HepG2 (cell line): ENCODE data around the gene TMEM196. TPM values are rescaled to one million over a fixed set of nuclear protein-coding genes. Genes with fewer than 3 reads are reported as not detected.
A peak's percentile ranks its signal among the peaks of the same experiment; 100 is the strongest.

Experiments
- ATAC-seq: fragments of 200-7000 bp; cut with Tn5 transposase; 3 replicates; pipeline ENCODE4 v1.9.1; 2020; ENCODE audit warnings: mild to moderate bottlenecking, moderate library complexity
- BruUV-seq: library from RNA; stranded (reverse); fragments of 400-500 nt; replicated peaks from 2 replicates; lab custom pipeline; 2021; lab: Mats Ljungman, UMichigan
- CTCF ChIA-PET: fragments of 300-600 bp; formaldehyde crosslinking; extraction: SDS; loops from one replicate; lab custom pipeline; 2021; ENCODE audit warnings: low total read pairs, inconsistent platforms, low intra/inter-chr PET ratio; lab: Yijun Ruan, JAX
- POLR2A ChIA-PET: fragments of 350-600 bp; sonication (Branson Sonifier 250); formaldehyde crosslinking; loops from one replicate; lab custom pipeline; 2020; ENCODE audit warnings: antibody characterized with exemption, inconsistent platforms; lab: Yijun Ruan, JAX
- DNase-seq: peaks from one replicate; pipeline ENCODE4 v3.0.0-alpha.2; 2015; ENCODE audit warnings: low spot score
- FAIRE-seq: peaks from 3 replicates; lab custom pipeline; 2011; peaks lifted over from hg19 to GRCh38; lab: Jason Lieb, UNC
- H2AFZ ChIP-seq: one replicate; pipeline ENCODE4 v1.6.1; 2011; ENCODE audit warnings: low read length, inconsistent platforms
- H3K27ac ChIP-seq: fragments of 300-600 bp; 3 replicates; pipeline ENCODE4 v1.8.0; 2011; ENCODE audit warnings: mixed run types, mild to moderate bottlenecking, mixed read lengths, low read length, inconsistent platforms; ENCODE audit not compliant: insufficient read depth; ENCODE audit errors: extremely low read length
- H3K27me3 ChIP-seq, 2 experiments: fragments of 200-600 bp in 1 of 2; 2 replicates in 1 of 2; 3 replicates in 1 of 2; pipeline versions ENCODE4 v1.6.0 to v1.8.0; 2011; ENCODE audit warnings: low read length in 2 of 2, mild to moderate bottlenecking in 2 of 2, moderate library complexity in 2 of 2, inconsistent platforms in 1 of 2; ENCODE audit not compliant: insufficient read depth in 2 of 2, control insufficient read depth in 1 of 2
- H3K36me3 ChIP-seq, 2 experiments: fragments of 200-600 bp in 1 of 2; replicated peaks in 1 of 2; 2 replicates in 1 of 2; 3 replicates in 1 of 2; pipeline versions ENCODE4 v1.5.1 to v1.8.0; 2011; ENCODE audit warnings: low read length in 2 of 2, inconsistent platforms in 1 of 2; ENCODE audit not compliant: insufficient read depth in 2 of 2, control insufficient read depth in 1 of 2
- H3K4me1 ChIP-seq: 2 replicates; pipeline ENCODE4 v1.5.1; 2012; ENCODE audit warnings: low read length, inconsistent platforms; ENCODE audit not compliant: insufficient read depth
- H3K4me2 ChIP-seq: 2 replicates; pipeline ENCODE4 v1.6.0; 2011; ENCODE audit warnings: low read depth, low read length, inconsistent platforms
- H3K4me3 ChIP-seq, 3 experiments: fragments of 200-600 bp in 1 of 3; sonication (generic), shearing (Covaris generic) in 1 of 3; replicated peaks in 1 of 3; 2 replicates each; pipeline ENCODE4 v1.5.1; 2011 to 2016; ENCODE audit warnings: low read length in 3 of 3, inconsistent platforms in 2 of 3, low read depth in 2 of 3, mild to moderate bottlenecking in 2 of 3, control low read depth in 1 of 3, mixed read lengths in 1 of 3; ENCODE audit not compliant: insufficient read depth in 1 of 3
- H3K79me2 ChIP-seq: one replicate; pipeline ENCODE4 v1.6.1; 2011; ENCODE audit warnings: low read length, inconsistent platforms; ENCODE audit not compliant: insufficient read depth
- H3K9ac ChIP-seq: 2 replicates; pipeline ENCODE4 v1.6.0; 2011; ENCODE audit warnings: mild to moderate bottlenecking, low read depth, low read length, inconsistent platforms; ENCODE audit not compliant: insufficient read depth
- H3K9me3 ChIP-seq: 2 replicates; pipeline ENCODE4 v1.5.1; 2012; ENCODE audit warnings: mild to moderate bottlenecking, low read length
- H4K20me1 ChIP-seq: 2 replicates; pipeline ENCODE4 v1.6.0; 2011; ENCODE audit warnings: inconsistent platforms, mild to moderate bottlenecking, low read length, moderate library complexity; ENCODE audit not compliant: insufficient read depth
- ARID2 ChIP-seq: sonication (generic); formaldehyde crosslinking; IDR thresholded peaks from 2 replicates; pipeline ENCODE4 v1.8.1; 2022; ENCODE audit warnings: mild to moderate bottlenecking, missing genetic modification reagents, borderline replicate concordance
- PATZ1 ChIP-seq: sonication (generic); formaldehyde crosslinking; IDR thresholded peaks from 2 replicates; pipeline ENCODE4 v1.4.0; 2020; ENCODE audit warnings: missing genetic modification reagents
- PLRG1 ChIP-seq: fragments of 450-650 bp; conservative IDR thresholded peaks from 2 replicates; pipeline ENCODE4 v1.6.1; 2016
- SIX1 ChIP-seq: sonication (generic); formaldehyde crosslinking; IDR thresholded peaks from 2 replicates; pipeline ENCODE4 v1.4.0; 2020; ENCODE audit warnings: missing genetic modification reagents, borderline replicate concordance
- SOX13 ChIP-seq, 3 experiments: fragments of 450-650 bp in 1 of 3; sonication (generic) in 1 of 3; formaldehyde crosslinking in 1 of 3; IDR thresholded peaks in 2 of 3; conservative IDR thresholded peaks in 1 of 3; 2 replicates each; pipeline versions ENCODE4 v1.5.0 to v1.6.1; 2016 to 2020; ENCODE audit warnings: antibody characterized with exemption in 1 of 3, mild to moderate bottlenecking in 1 of 3, missing compliant biosample characterization in 1 of 3, missing genetic modification reagents in 1 of 3, moderate library complexity in 1 of 3
- SOX5 ChIP-seq: IDR thresholded peaks from 2 replicates; pipeline ENCODE4 v1.6.1; 2016; ENCODE audit warnings: borderline replicate concordance
- SOX6 ChIP-seq, 2 experiments: fragments of 450-650 bp in 1 of 2; sonication (generic) in 1 of 2; formaldehyde crosslinking in 1 of 2; IDR thresholded peaks; 2 replicates each; pipeline versions ENCODE4 v1.4.0 to v1.6.1; 2017 to 2020; ENCODE audit warnings: antibody characterized with exemption in 1 of 2, mild to moderate bottlenecking in 1 of 2, missing genetic modification reagents in 1 of 2
- SSRP1 ChIP-seq: IDR thresholded peaks from 2 replicates; pipeline ENCODE4 v1.6.1; 2016; ENCODE audit warnings: control low read depth
- ZNF556 ChIP-seq: sonication (generic); formaldehyde crosslinking; IDR thresholded peaks from 2 replicates; pipeline ENCODE4 v1.4.0; 2020; ENCODE audit warnings: mild to moderate bottlenecking, missing genetic modification reagents, borderline replicate concordance
- WGBS: methylation state at CpG from one replicate; pipeline ENCODE4 v1.1.6; 2017; ENCODE audit warnings: low lambda C conversion rate; 5-methylcytosine and 5-hydroxymethylcytosine counted together
- in situ Hi-C: cut with HindIII; loops from 2 replicates; pipeline ENCODE4 v1.10.0; 2017; ENCODE audit warnings: low pct_unique_long_range_greater_than_20kb; ENCODE audit not compliant: extremely low pct_ligation_motif_present
- intact Hi-C: fragments of 100-400 bp; cut with micrococcal nuclease; formaldehyde crosslinking; loops from one replicate; pipeline ENCODE4 v1.10.0; 2022; ENCODE audit not compliant: unreplicated experiment
- polyA plus RNA-seq, 8 experiments: library from polyadenylated mRNA; depleted of rRNA in 3 of 8; stranded (reverse) in 7 of 8; unstranded in 1 of 8; fragments of >200 nt; fragmentation: Illumina TruSeq in 4 of 8; extraction: Trizol in 4 of 8; gene quantifications; 2 replicates each; pipeline versions ENCODE4 v1.2.1 to v1.2.3, GENCODE V29; 2011 to 2016; ENCODE audit warnings: low read depth in 4 of 8, missing spikeins in 1 of 8, mixed read lengths in 1 of 8; ENCODE audit not compliant: insufficient read depth in 1 of 8
- total RNA-seq, 5 experiments: library from RNA; depleted of rRNA; stranded (reverse); fragments of >200 nt; fragmentation: Illumina TruSeq; extraction: Trizol; gene quantifications; 2 replicates each; pipeline ENCODE4 v1.2.3, GENCODE V29; 2016; ENCODE audit warnings: low read depth in 1 of 5
- TF ChIP-seq, protein P1 (sequence below): sonication (generic); formaldehyde crosslinking; IDR thresholded peaks from 2 replicates; pipeline ENCODE4 v1.4.0; 2020; ENCODE audit warnings: low read depth, mild to moderate bottlenecking, missing genetic modification reagents

TMEM196 gene
- total and polyA plus RNA-seq, 2 of the 13 experiments (the other 11 are each of a cell fraction or from before 2014, with no cell fraction given): not detected

DNA sequence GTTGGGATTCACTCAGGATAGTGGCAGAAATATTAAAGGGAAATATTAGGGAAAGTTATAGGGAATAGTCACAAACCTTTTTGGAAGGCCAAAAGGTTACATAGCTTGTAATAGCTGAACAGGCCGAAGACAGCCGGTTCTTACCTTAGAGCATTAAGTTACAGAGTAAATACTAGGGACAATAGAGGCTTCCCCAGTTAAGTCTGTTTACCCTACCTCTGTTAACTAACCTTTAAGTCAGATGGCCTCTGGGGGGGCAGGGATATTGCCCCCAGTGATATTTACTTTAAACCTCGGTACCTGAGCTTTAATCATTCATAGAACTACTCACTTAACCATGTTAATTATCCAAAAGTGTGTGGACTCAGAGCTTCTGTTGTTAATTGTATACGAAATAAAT lies 71.9 kb downstream of the TMEM196 start:
- BruUV-seq: no TSS peak
- DNase-seq (no peak), ATAC-seq (no peak), FAIRE-seq (no peak)
- POLR2A ChIA-PET: no interaction called here
- peaks cover 19% of the 10 kb centered on the region for H3K79me2 ChIP-seq
- no peaks in the 10 kb centered on the region; the same call in 1 of the 2 replicates for H4K20me1 ChIP-seq
- H3K4me1 ChIP-seq: peaks cover 21% of the 10 kb centered on the region
- TF ChIP-seq PLRG1 (no peak), SSRP1 (no peak), ZNF556 (CRISPR knock-in tag) (no peak), ARID2 (CRISPR knock-in tag) (no peak), SOX6 (IDR thresholded peaks at IDR 0.05) (no peak), SOX6 (CRISPR knock-in tag; IDR thresholded peaks at IDR 0.05) (peak; percentile 34; the same call in 1 of the 2 replicates), SIX1 (CRISPR knock-in tag) (peak; percentile 71; the same call in 1 of the 2 replicates), SOX5 (CRISPR knock-in tag) (peak; percentile 60), PATZ1 (CRISPR knock-in tag) (peak; percentile 83), SOX13 (IDR thresholded peaks at IDR 0.05) (no peak), SOX13 (CRISPR knock-in tag; conservative IDR thresholded peaks at IDR 0.05 in 1 of 2, IDR thresholded peaks at IDR 0.05 in 1 of 2) (peak in 1 of 2 experiments; percentile 70; a peak in 2 of 4 replicates)
- TF ChIP-seq, protein P1, sequence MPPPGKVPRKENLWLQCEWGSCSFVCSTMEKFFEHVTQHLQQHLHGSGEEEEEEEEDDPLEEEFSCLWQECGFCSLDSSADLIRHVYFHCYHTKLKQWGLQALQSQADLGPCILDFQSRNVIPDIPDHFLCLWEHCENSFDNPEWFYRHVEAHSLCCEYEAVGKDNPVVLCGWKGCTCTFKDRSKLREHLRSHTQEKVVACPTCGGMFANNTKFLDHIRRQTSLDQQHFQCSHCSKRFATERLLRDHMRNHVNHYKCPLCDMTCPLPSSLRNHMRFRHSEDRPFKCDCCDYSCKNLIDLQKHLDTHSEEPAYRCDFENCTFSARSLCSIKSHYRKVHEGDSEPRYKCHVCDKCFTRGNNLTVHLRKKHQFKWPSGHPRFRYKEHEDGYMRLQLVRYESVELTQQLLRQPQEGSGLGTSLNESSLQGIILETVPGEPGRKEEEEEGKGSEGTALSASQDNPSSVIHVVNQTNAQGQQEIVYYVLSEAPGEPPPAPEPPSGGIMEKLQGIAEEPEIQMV (CRISPR knock-in tag): no peak
- CTCF ChIA-PET: no interaction called here
- H3K9ac ChIP-seq: no peak overlapping the region
- 43% methylated on average over 4 of the region's 4 CpGs for WGBS
- no peak overlapping the region for H2AFZ ChIP-seq
- H3K27me3 ChIP-seq: no peaks in the 10 kb centered on the region
- H3K9me3 ChIP-seq: no peaks in the 10 kb centered on the region
- intact Hi-C loops (no loop called here), in situ Hi-C loops (no loop called here)
- peaks cover 3 to 20% of the 10 kb centered on the region in 2 experiments; a peak in 3 of 5 replicates for H3K36me3 ChIP-seq
- H3K4me3 ChIP-seq: no peak overlapping the region
- no peak overlapping the region for H3K27ac ChIP-seq
- H3K4me2 ChIP-seq: no peak overlapping the region
